Stimulated activated CD4-positive, alpha-beta T cell treated with anti-CD3 and anti-CD28 coated beads, TNF-alpha, amount 100 ng/mL, for 24 hours (primary cell): Measurements from ENCODE around the gene PCYT1A.
"Not testable (repeated sequence)": the region's sequence is repeated elsewhere in the genome, so short reads cannot be mapped to it uniquely, and the experiment has no call there.

Source experiments
- DNase-seq, 3 experiments: peaks; one replicate each; pipeline ENCODE4 v3.0.0-alpha.2; 2020; ENCODE audit warnings: low read depth in 3 of 3

Gene PCYT1A

DNA sequence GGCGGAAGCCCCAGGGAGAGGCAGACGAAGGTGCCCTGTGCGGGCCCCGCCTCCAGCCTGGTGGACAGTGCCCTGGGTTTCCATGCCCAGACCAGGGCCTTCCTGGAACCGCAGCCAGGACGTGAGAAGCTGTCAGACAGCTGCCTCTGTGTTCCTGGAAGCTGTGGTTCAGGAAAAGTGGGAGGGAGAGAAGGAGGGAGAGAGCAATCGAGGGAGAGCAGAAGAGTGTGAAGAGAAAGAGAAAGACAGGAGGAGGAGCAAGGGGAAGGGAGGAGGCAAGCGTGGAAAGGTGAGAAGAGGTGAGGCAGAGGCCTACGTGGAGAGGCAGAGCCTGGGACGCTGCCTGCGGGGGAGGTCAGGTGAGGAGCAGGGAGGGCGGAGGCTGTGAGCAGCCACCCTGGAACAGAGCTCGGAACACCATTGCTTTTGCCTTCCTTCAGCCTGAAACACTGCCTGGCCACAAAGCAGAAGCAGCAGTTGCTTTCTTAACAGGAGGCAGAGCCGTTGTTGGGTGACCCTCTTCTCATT is 94.9 kb downstream of the PCYT1A start:
- DNase-seq: no peak

DNA sequence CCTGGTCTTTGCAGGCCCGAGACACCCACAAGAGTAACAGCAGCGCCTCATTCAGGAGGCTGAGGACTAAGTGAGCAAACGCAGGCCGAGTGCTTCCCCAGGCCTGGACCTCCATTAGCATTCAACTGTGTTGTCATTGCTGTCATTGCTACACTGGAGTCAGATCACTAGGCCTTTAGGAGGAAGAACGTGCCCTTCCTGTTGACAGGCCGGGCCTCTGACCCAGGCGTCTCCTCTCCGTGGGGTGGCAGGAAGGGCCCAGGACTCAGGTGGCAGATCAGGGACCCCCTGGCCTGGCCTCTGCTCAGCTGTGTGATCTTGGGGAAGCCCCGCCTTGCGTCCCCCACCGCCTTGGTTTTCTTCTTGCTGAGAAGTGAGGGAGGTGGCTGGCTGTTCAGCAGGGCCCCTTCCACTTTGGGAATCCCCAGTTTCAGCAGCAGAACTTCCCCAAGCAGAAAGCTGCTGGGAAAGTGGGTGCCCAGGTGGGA is 95.4 kb downstream of the PCYT1A start:
- peak in 1 of 3 experiments; percentile 55 for DNase-seq

DNA sequence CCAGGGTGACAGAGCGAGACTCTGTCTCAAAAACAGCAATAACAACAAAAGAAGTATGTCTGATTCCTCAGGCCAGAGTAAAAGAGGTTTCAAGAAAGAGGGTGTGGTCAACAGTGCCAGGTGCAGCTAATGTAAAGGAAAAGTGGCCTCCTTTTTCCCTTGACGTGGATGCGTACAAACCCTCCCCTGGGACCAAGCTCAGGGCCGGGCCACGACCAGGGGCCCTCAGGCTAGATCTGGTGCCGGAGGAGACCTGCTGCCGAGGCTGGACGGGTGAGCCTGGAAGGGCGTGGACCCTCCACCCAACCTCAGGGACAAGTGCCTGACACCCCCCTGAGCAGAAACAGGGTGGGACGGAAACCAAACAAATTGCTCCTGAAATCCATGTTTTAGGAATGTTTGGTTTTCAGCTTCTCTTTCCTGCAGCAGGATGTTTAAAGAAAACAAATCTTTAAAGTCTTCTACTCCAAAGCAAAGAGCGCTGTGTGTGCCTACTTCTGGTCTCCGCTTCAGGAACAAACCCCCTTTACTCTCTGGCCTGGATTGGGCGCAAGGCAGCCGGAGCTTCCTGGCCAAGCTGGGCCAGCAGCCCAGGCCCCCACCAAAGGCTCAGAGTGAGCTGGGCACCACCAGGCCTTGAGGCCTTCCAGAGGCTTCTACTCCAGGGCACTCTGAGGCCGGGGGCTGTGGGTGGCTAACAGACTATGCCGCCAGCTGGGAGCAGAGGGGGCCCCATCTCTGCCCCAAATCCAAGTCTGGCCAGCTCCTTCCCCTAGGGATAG is 97.8 kb downstream of the PCYT1A start:
- DNase-seq: no peak

- no peak for DNase-seq
Measured at GRCh38 chr3:196186651-196187573, 100.6 kb downstream of the PCYT1A start.

DNA sequence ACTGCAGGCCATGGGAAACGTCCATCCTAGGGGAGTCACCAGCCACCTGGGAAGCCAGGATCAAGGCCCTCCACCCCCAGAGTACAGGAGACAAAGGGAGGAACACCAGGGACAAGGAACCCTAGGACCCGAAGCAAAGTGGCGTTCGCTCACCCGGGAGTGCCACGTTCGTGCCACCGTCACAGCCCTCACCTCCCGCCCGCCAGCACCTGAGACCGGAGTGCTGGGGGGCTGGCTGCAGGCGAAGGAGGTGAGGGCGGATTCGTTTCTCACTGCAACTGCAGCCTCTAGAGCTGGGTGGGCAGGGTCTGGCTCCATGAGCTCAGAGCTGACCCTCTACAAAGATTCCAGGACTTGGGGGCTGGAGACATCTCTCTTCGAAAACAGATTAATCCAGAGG is 102.6 kb downstream of the PCYT1A start:
- DNase-seq: no peak

DNA sequence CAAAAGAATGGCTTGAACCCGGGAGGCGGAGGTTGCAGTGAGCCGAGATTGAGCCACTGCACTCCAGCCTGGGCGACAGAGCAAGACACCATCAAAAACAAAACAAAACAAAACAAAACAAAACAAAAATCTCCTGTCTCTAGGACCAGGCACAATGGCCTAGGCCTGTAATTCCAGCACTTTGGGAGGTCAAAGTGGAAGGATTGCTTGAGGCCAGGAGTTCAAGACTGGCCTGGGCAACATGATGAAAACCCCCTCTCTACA is 103.4 kb downstream of the PCYT1A start:
- not testable (repeated sequence) for DNase-seq

- no peak for DNase-seq
Measured at GRCh38 chr3:196181127-196181546, 106.4 kb downstream of the PCYT1A start.

- no peak for DNase-seq
Measured at GRCh38 chr3:196180346-196180745, 107.2 kb downstream of the PCYT1A start.
